ENCODE data around the gene UGT2B10. TPM values are rescaled to one million over a fixed set of nuclear protein-coding genes. Genes with fewer than 3 reads are reported as not detected.

UGT2B10 gene
- total and polyA plus RNA-seq, 2 donors (not counting 3 experiments of a cell fraction or from before 2014, with no cell fraction given): not detected

DNA sequence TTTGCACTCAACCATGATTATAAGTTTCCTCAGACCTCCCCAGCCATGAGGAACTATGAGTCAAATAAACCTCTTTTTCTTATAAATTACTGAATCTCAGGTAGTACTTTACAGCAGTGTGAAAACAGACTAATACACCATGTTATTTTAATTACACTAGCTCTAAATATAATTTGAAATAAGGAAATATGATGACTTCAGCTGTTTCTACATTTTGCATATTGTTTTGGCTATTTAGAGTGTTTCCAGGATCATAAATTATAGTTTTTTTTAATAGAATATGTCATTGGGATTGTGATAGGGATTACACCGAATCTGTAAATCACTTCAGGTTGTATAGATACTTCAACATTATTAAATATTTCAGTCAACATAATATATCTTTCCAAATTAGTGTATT lies 43.9 kb downstream of the UGT2B10 start:
- no peaks in the 10 kb centered on the region for H3K36me3 ChIP-seq (ENCODE audit: control insufficient read depth in 2 of 2, extremely low read depth in 1 of 2, insufficient read depth in 2 of 2, low read length in 2 of 2)
- no peaks in the 10 kb centered on the region for H4K20me1 ChIP-seq (replicated peaks; ENCODE audit: control insufficient read depth, extremely low read depth, insufficient read depth, low read length)
- dilution Hi-C loops (cut with MboI; ENCODE audit: extremely low pct_ligation_motif_present, low sequenced_read_pairs) (no loop called here), intact Hi-C loops (cut with micrococcal nuclease) (no loop called here)
- no peak overlapping the region for H3K4me3 ChIP-seq (replicated peaks in 1 of 3; ENCODE audit: insufficient read depth in 1 of 3, low read depth in 1 of 3, low read length in 3 of 3)
- no peak overlapping the region for H3K4me2 ChIP-seq (ENCODE audit: insufficient read depth, low read length)
- H3K79me2 ChIP-seq (ENCODE audit: control insufficient read depth, insufficient read depth, low read length): no peaks in the 10 kb centered on the region
- no peaks in the 10 kb centered on the region for H3K9me1 ChIP-seq (replicated peaks; ENCODE audit: control insufficient read depth, extremely low read depth, insufficient read depth, low read length)
- FAIRE-seq (no peak), DNase-seq (ENCODE audit: low read depth, low spot score) (no peak)
- BruUV-seq (replicated peaks): no TSS peak
- no peaks in the 10 kb centered on the region for H3K9me3 ChIP-seq (replicated peaks; ENCODE audit: control insufficient read depth, insufficient read depth, low read length)
- no peak overlapping the region for H2AFZ ChIP-seq (ENCODE audit: low read depth, low read length)
- H3K9ac ChIP-seq (replicated peaks; ENCODE audit: extremely low read depth, insufficient read depth, low read length): no peak overlapping the region
- no peak overlapping the region for H3K27ac ChIP-seq (ENCODE audit: insufficient read depth, low read depth, low read length)
- H3K27me3 ChIP-seq (ENCODE audit: control insufficient read depth in 2 of 2, insufficient read depth in 2 of 2, low read length in 2 of 2): no peaks in the 10 kb centered on the region
- CTCF ChIA-PET: no interaction called here
- TF ChIP-seq POLR2A (IDR thresholded peaks at IDR 0.05; ENCODE audit: low read depth, low read length) (no peak), EZH2 (IDR thresholded peaks at IDR 0.05; ENCODE audit: borderline replicate concordance, low read depth, low read length, severe bottlenecking) (no peak)
- TF ChIP-seq, protein P1, sequence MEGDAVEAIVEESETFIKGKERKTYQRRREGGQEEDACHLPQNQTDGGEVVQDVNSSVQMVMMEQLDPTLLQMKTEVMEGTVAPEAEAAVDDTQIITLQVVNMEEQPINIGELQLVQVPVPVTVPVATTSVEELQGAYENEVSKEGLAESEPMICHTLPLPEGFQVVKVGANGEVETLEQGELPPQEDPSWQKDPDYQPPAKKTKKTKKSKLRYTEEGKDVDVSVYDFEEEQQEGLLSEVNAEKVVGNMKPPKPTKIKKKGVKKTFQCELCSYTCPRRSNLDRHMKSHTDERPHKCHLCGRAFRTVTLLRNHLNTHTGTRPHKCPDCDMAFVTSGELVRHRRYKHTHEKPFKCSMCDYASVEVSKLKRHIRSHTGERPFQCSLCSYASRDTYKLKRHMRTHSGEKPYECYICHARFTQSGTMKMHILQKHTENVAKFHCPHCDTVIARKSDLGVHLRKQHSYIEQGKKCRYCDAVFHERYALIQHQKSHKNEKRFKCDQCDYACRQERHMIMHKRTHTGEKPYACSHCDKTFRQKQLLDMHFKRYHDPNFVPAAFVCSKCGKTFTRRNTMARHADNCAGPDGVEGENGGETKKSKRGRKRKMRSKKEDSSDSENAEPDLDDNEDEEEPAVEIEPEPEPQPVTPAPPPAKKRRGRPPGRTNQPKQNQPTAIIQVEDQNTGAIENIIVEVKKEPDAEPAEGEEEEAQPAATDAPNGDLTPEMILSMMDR (IDR thresholded peaks at IDR 0.05; ENCODE audit: extremely low read depth in 1 of 2, insufficient read depth in 1 of 2, low read depth in 1 of 2, low read length in 2 of 2): no peak
- POLR2A ChIA-PET: no interaction called here
- H3K4me1 ChIP-seq (ENCODE audit: control insufficient read depth, extremely low read depth, insufficient read depth, low read length): no peaks in the 10 kb centered on the region

DNA sequence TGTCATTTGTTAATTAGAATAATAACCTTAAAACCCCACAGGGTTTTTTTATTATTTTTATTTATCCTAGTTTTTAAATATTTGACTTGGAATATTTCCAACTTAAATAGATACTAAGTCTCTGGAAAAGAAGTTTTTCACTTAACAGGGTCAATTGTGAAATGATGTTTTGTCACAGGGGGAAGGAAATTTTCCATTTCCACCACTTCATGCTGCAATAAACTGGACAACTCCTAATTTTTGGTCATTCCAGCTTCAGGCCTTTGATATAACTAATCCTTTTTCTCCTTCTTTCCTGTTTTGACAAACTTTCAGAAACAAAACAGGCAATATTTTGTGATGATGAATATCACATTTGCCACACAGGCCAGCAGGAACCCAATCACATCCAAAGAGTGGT lies 45.3 kb downstream of the UGT2B10 start:
- Histone ChIP-seq H3K36me3 (ENCODE audit: control insufficient read depth in 2 of 2, extremely low read depth in 1 of 2, insufficient read depth in 2 of 2, low read length in 2 of 2) (no peaks in the 10 kb centered on the region), H3K4me2 (ENCODE audit: insufficient read depth, low read length) (no peak overlapping the region), H3K4me3 (replicated peaks in 1 of 3; ENCODE audit: insufficient read depth in 1 of 3, low read depth in 1 of 3, low read length in 3 of 3) (no peak overlapping the region), H3K79me2 (ENCODE audit: control insufficient read depth, insufficient read depth, low read length) (no peaks in the 10 kb centered on the region), H3K9me3 (replicated peaks; ENCODE audit: control insufficient read depth, insufficient read depth, low read length) (no peaks in the 10 kb centered on the region), H3K4me1 (ENCODE audit: control insufficient read depth, extremely low read depth, insufficient read depth, low read length) (no peaks in the 10 kb centered on the region), H3K9ac (replicated peaks; ENCODE audit: extremely low read depth, insufficient read depth, low read length) (no peak overlapping the region), H3K9me1 (replicated peaks; ENCODE audit: control insufficient read depth, extremely low read depth, insufficient read depth, low read length) (no peaks in the 10 kb centered on the region), H2AFZ (ENCODE audit: low read depth, low read length) (no peak overlapping the region), H4K20me1 (replicated peaks; ENCODE audit: control insufficient read depth, extremely low read depth, insufficient read depth, low read length) (no peaks in the 10 kb centered on the region), H3K27me3 (ENCODE audit: control insufficient read depth in 2 of 2, insufficient read depth in 2 of 2, low read length in 2 of 2) (no peaks in the 10 kb centered on the region), H3K27ac (ENCODE audit: insufficient read depth, low read depth, low read length) (no peak overlapping the region)
- intact Hi-C loops (cut with micrococcal nuclease): no loop called here
- TF ChIP-seq, protein P1 (IDR thresholded peaks at IDR 0.05; ENCODE audit: extremely low read depth in 1 of 2, insufficient read depth in 1 of 2, low read depth in 1 of 2, low read length in 2 of 2): no peak
- TF ChIP-seq, protein P2, sequence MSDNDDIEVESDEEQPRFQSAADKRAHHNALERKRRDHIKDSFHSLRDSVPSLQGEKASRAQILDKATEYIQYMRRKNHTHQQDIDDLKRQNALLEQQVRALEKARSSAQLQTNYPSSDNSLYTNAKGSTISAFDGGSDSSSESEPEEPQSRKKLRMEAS (IDR thresholded peaks at IDR 0.05; ENCODE audit: insufficient read depth, insufficient read length): no peak
- TF ChIP-seq JUN (IDR thresholded peaks at IDR 0.05; ENCODE audit: borderline replicate concordance, insufficient read depth, insufficient read length, low read depth) (no peak), GATA2 (IDR thresholded peaks at IDR 0.05; ENCODE audit: insufficient read depth, insufficient read length, low read depth, low read length) (no peak), POLR2A (IDR thresholded peaks at IDR 0.05; ENCODE audit: low read depth, low read length) (no peak), FOS (IDR thresholded peaks at IDR 0.05; ENCODE audit: borderline replicate concordance, insufficient read depth, low read length) (no peak), POLR2AphosphoS5 (IDR thresholded peaks at IDR 0.05; ENCODE audit: insufficient read depth, low read depth, low read length) (no peak), EZH2 (IDR thresholded peaks at IDR 0.05; ENCODE audit: borderline replicate concordance, low read depth, low read length, severe bottlenecking) (no peak), MYC (IDR thresholded peaks at IDR 0.05; ENCODE audit: low read depth, low read length) (no peak)
- ChIA-PET POLR2A (no interaction called here), CTCF (no interaction called here)
- FAIRE-seq: no peak
- no TSS peak for BruUV-seq (replicated peaks)
- dilution Hi-C loops (cut with MboI; ENCODE audit: extremely low pct_ligation_motif_present, low sequenced_read_pairs): no loop called here
- no peak for DNase-seq (ENCODE audit: low read depth, low spot score)
